ENCODE measurements around the gene CD8B.
"Not testable (repeated sequence)": the region's sequence is repeated elsewhere in the genome, so short reads cannot be mapped to it uniquely, and the experiment has no call there.

CD8B gene

DNA sequence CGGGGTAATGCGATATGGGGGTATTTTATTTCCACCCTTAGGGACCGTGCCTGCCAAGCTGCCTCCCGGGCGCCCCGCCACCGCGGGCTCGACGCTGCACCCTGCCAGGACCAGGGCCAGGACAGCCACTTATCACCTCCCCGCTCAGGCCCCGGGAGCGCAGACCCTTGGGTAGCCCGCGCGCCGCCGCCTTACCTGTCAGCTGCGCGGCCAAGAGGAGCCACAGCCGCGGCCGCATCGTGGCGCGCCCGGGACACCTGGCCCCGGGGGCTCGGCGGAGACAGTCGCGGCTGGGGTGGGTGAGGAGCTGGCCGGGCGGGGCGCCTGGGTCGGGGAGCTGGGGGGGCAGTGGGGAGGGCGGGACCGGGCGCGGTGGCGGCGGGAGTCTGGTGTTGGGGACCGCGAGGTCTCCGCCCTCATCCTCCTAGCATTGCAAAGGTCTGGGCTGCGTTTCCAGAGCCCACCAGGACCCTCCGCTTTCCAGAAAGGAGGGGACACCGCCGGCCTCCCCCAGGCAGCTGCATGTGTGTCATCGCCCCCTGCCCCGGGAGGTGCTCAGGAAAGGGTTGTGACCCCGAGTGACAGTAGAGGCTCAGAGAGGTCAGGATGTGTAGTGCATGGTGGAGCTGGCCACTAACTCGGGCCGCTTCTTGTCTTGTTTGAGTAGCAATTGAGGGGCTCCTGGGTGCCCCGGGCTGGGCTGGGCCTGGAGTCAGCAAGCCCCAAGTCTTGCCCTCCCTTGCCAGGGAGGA is at the start of gene CD8B:
CD8B (minus strand) TSS at position 259 of the 752 bp plus-strand sequence; CDS start at position 238, 21 bp downstream.
- in situ Hi-C loops (cut with HindIII; ENCODE audit: low sequenced_read_pairs); DNase-seq (ENCODE audit: low read depth, low spot score); H3K4me3 ChIP-seq (ENCODE audit: low read depth, low read length): not testable (repeated sequence)

DNA sequence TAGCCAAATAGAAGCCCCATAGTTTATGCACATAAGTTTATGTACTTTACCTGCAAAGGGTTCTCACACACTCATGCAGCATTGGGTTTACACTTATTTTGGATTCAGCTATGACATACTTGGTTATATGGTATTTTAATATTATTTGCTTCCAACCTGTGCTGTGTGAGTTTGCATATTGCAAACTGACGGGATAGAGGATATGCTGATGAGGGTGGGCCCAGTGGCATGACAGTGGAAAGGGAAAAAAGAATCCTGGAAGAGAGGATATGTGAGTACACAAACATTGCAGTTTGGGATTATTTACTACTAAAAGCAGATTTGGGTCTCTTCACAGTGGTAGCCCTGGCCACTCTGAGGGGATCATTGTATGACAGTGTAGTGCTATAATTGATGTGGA is 44.2 kb upstream of the CD8B start:
- DNase-seq (ENCODE audit: low read depth, low spot score); in situ Hi-C loops (cut with HindIII; ENCODE audit: low sequenced_read_pairs); H3K4me3 ChIP-seq (ENCODE audit: low read depth, low read length): not testable (repeated sequence)

DNA sequence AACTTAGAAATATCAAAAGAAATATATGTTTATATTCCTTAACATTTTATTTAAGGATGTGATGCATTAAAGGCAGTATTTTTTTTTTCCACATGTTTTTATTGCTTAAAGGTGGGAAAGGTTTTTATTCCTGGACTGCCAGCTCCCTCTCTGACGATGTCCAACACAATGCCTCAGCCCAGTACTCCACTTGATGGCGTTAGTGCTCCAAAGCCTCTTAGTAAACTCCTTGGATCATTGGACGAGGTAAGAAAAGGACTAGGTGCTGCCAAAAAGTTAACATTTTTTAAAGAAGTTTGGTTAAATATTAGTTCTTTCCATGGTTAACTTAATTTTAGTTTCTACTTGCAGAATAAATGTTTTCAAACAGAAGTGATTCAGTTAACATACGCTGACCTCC is 39.0 kb upstream of the CD8B start:
- H3K4me3 ChIP-seq (ENCODE audit: low read depth, low read length); DNase-seq (ENCODE audit: low read depth, low spot score); in situ Hi-C loops (cut with HindIII; ENCODE audit: low sequenced_read_pairs): not testable (repeated sequence)

DNA sequence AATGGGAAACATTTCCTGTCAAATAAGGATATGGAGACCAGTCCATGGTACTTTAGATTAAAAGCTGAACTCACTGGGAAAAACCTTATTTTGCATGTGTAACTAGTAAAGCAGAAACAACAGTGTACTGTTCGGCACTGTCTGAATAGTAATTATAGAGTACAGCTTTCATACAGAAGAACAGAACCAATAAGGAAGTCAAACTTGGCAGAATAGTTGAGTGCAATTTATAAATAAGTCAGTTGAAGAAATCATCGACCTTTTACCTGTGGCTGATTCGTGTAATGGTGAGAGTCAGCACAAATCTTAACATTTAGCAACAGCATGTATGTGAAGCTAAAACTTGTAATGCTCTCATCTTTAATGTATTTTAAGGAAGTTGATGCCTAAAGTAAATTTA is 24.3 kb upstream of the CD8B start:
- in situ Hi-C loops (cut with HindIII; ENCODE audit: low sequenced_read_pairs); DNase-seq (ENCODE audit: low read depth, low spot score); H3K4me3 ChIP-seq (ENCODE audit: low read depth, low read length): not testable (repeated sequence)

DNA sequence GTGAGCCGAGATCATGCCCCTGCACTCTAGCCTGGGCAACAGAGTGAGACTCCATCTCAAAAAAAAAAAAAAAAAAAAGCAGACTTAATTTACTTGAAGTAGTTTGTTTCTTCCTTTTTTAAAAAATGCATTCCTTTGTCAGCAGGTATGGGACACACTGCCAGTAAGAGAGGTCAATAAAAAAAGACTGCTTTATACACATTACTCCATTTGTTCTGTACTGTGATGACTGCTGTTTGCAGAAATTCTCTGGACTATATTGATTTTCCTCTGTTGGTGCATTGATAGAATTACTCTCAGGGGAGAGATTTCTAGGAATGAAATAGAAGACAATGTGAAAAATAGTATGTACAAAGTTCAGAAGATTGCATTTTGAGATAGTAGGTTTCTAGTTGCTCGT is 21.2 kb upstream of the CD8B start:
- H3K4me3 ChIP-seq (ENCODE audit: low read depth, low read length); in situ Hi-C loops (cut with HindIII; ENCODE audit: low sequenced_read_pairs); DNase-seq (ENCODE audit: low read depth, low spot score): not testable (repeated sequence)

DNA sequence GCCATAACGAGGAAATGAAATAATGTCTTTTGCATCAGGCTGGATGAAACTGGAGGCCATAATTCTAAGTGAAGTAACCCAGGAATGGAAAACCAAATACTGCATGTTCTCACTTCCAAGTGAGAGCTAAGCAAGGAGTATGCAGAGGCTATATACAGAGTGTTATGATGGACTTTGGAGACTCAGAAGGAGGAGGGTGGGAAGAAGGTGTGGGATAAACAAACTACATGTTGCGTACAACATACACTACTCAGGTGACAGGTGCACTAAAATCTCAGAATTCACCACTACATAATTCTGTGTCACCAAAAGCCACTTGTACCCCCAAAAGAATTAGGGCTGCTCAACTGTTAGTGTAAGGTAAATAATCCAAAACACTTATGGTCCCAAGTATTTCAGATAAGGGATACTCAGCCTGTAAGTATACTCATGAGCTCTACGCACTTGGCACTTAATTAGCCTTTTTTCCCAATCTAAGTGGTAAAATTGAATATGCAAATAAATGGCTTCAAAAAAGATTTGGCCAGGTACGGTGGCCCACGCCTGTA is 20.5 kb upstream of the CD8B start:
- DNase-seq (ENCODE audit: low read depth, low spot score); H3K4me3 ChIP-seq (ENCODE audit: low read depth, low read length); in situ Hi-C loops (cut with HindIII; ENCODE audit: low sequenced_read_pairs): not testable (repeated sequence)

DNA sequence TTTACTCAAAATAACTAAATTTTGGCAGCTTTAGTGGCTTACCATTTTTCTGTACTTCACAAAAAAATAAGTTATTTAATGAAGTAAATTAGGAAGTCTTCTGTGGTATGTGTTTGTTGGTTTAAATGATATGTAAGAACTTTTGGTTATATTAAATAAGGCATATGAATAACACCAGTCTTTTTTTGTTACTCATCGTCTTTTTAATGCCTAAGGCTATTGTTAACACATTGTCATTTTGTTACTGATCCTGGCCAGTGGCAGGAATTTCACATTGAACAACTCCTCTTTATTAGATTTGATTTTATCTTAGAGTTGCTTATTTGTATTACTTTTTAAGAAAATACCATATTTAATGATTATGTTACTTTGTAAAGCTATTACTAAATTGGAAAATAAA is 17.3 kb upstream of the CD8B start:
- H3K4me3 ChIP-seq (ENCODE audit: low read depth, low read length); in situ Hi-C loops (cut with HindIII; ENCODE audit: low sequenced_read_pairs); DNase-seq (ENCODE audit: low read depth, low spot score): not testable (repeated sequence)

DNA sequence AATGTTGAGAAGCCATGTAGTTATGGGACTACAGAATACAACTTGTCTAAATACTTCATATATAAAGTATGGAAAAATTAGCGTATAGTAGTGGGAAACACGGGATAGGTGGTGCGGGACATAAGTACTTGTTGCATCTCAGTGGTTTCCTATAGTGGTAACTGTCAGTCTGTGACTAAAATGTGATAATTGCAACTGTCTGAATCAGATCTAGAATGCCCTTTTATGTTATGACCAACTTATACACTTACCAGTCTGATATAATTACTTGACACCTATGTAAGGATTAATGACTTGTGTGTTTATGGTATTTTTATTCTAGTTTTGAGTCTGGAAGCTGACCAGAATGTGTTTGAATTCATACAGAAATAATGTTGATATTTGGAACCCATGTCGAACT is 9.3 kb upstream of the CD8B start:
- H3K4me3 ChIP-seq (ENCODE audit: low read depth, low read length); in situ Hi-C loops (cut with HindIII; ENCODE audit: low sequenced_read_pairs); DNase-seq (ENCODE audit: low read depth, low spot score): not testable (repeated sequence)

DNA sequence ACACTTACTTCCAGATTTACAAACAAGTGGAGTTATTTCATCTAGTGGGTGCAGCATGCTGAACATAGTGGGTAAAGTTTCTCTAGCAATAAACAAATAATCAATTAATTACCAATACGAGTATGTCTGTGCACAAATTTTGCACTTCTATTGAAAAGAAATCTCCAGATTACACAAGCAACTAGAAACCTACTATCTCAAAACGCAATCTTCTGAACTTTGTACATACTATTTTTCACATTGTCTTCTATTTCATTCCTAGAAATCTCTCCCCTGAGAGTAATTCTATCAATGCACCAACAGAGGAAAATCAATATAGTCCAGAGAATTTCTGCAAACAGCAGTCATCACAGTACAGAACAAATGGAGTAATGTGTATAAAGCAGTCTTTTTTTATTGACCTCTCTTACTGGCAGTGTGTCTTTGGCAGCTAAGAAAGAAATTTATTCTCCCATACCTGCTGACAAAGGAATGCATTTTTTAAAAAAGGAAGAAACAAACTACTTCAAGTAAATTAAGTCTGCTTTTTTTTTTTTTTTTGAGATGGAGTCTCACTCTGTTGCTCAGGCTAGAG is 7.3 kb upstream of the CD8B start:
- DNase-seq (ENCODE audit: low read depth, low spot score); in situ Hi-C loops (cut with HindIII; ENCODE audit: low sequenced_read_pairs); H3K4me3 ChIP-seq (ENCODE audit: low read depth, low read length): not testable (repeated sequence)

DNA sequence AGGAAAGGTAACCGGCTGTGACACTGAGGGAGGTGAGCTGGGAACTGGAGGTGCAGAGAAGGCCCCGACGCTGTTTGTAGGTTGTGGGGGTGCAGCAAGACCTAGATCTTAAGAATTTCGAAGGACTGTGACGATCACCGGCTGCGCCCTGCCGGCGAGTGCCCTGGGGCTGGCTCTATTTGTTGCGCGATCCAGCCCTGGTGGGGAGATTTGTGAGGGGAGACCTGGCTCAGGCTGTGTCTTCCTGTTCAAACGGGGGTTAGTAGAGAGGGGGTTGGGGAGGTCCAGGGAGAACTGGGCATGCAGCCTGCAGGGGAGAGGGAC is 656 bp upstream of the CD8B start:
- DNase-seq (ENCODE audit: low read depth, low spot score); in situ Hi-C loops (cut with HindIII; ENCODE audit: low sequenced_read_pairs); H3K4me3 ChIP-seq (ENCODE audit: low read depth, low read length): not testable (repeated sequence)

DNA sequence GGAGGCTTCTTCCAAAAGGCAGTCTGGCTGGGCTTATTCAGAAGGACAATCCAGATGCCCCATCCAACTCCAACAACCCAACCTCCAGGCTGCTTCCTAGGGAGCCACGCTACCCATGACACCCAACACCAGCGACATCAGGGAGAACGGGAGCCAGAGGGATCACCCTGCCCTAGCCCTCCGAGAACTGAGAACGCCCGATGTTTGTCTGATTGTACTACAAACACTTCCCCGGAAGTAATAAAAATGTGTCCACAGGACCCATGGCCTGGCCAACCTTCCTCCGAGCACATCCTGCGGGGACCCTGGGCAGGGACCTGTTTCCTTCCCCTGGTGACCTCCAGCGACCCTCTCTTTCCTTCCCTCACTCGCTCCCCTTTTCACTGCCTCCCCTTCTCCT is 511 bp downstream of the CD8B start:
- in situ Hi-C loops (cut with HindIII; ENCODE audit: low sequenced_read_pairs); H3K4me3 ChIP-seq (ENCODE audit: low read depth, low read length); DNase-seq (ENCODE audit: low read depth, low spot score): not testable (repeated sequence)

DNA sequence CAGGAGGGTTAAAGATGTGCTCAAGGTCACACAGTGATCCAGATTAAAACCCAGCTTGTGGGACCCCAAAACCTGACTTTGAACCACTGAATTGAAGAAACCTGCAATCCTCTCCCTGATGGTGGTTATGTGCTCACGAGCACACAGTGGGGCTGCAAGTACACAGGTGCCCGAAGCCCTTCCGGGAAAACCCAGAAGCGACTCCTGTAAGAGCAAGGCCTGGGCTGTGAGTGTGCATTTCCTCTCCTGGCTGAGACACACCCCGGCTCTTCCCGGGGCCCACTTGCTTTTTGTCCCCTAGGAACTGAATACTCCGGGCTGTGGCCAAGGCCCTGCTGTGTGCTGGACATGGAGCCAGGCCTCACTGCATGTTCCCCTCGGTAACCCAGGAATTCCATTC is 1.1 kb downstream of the CD8B start:
- H3K4me3 ChIP-seq (ENCODE audit: low read depth, low read length); DNase-seq (ENCODE audit: low read depth, low spot score); in situ Hi-C loops (cut with HindIII; ENCODE audit: low sequenced_read_pairs): not testable (repeated sequence)

DNA sequence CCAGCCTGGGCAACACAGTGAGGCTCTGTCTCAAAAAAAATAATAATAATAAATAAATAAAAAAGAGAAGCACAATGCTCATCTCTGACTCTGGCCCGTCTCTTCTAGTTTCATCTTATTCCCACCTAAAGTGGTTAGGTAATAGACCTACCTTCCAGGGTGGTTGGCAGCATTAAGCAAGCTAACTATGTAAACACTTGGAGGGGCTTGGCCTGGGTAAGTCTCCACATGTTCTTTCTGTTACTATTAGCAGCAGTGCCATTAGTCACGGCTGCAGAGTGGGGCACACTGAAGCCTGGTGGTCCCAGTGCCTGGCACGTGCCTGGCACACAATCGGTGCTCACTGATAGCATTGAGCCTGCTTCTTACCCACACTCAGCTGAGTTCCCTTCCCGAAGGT is 4.0 kb downstream of the CD8B start:
- DNase-seq (ENCODE audit: low read depth, low spot score); H3K4me3 ChIP-seq (ENCODE audit: low read depth, low read length); in situ Hi-C loops (cut with HindIII; ENCODE audit: low sequenced_read_pairs): not testable (repeated sequence)

DNA sequence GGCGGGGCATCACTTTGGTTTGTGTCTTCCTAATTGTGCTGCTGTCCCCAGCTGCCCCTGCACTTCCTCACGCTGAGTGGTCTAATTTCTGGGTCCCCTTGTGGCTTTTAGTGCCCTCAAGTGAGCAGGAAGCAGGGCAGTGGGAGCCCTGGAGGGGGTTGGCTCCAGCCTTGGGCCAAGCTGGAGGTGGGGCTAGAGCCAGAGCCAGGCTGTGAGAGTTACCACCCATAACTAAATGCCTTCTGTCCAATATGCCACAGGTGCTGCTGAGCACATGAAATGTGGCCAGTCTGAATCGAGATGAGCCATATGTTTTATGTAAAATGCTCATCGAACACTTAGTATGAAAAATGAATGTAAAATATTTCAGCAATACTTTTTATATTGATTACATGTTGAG is 5.2 kb downstream of the CD8B start:
- H3K4me3 ChIP-seq (ENCODE audit: low read depth, low read length); in situ Hi-C loops (cut with HindIII; ENCODE audit: low sequenced_read_pairs); DNase-seq (ENCODE audit: low read depth, low spot score): not testable (repeated sequence)

DNA sequence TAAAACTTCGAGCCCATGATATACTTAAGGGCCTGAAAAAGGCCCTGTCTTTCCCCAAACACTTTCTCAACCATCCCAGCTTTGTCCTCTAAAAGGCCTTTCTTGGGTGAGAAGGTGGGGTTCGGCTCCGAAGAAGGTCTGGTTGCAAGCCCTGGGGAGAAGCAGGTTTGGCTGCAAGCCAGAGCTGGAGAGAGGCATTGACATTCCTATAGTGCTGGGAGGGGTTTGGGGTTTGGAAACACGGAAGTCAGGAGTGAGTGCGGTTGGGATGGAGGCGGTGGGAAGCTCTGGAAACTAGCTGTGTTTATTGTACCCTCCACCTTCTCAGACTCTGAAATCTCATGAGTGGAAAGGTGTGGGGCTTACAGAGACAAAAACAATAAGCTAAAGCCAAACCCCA is 5.7 kb downstream of the CD8B start:
- DNase-seq (ENCODE audit: low read depth, low spot score); H3K4me3 ChIP-seq (ENCODE audit: low read depth, low read length); in situ Hi-C loops (cut with HindIII; ENCODE audit: low sequenced_read_pairs): not testable (repeated sequence)

DNA sequence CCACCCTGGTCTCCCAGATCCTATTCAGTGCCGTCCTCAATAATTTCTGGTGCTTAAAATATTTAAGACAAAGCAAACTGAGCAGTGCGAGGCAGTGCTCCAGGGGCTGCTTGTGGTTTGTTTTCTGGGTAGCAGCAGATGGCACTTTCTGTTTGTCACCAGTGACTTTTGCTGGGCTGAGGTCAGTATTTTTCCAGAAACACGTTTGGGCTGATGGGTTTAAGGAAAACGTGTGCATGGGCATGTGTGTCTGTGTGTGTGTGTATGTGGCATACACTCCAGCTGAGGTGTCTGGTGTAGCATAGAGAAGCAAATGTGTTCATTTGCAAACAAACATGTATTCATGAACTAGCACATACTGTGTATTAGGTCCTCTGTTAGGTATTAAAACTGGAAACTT is 10.1 kb downstream of the CD8B start:
- DNase-seq (ENCODE audit: low read depth, low spot score); H3K4me3 ChIP-seq (ENCODE audit: low read depth, low read length); in situ Hi-C loops (cut with HindIII; ENCODE audit: low sequenced_read_pairs): not testable (repeated sequence)

DNA sequence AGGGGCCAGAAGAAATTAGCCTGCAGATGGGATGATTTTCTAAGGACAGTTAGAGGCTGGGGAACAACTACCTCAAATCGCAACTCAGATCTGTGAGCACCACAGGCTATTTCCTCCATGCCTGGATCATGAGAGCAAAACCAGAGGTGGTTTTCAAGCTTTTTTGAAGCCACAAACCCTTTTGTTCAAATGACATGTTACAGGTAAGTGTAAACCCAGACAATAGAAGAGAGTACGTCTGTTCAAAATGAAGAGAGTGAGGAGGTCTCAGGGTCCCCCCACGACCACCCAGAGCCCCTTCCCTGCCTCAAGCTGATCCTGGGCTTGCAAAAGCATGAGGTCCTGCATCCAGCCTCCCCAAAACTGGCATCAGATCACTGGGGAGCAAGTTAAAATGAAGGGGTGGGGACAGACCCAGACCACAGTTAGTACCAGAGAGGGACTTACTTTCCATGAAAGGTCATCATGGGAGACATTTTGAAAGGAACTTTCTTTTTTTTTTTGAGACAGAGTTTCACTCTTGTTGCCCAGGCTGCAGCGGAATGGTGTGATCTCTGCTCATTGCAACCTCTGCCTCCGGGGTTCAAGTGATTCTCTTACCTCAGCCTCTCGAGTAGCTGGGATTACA is 19.0 kb downstream of the CD8B start:
- DNase-seq (ENCODE audit: low read depth, low spot score); H3K4me3 ChIP-seq (ENCODE audit: low read depth, low read length); in situ Hi-C loops (cut with HindIII; ENCODE audit: low sequenced_read_pairs): not testable (repeated sequence)

DNA sequence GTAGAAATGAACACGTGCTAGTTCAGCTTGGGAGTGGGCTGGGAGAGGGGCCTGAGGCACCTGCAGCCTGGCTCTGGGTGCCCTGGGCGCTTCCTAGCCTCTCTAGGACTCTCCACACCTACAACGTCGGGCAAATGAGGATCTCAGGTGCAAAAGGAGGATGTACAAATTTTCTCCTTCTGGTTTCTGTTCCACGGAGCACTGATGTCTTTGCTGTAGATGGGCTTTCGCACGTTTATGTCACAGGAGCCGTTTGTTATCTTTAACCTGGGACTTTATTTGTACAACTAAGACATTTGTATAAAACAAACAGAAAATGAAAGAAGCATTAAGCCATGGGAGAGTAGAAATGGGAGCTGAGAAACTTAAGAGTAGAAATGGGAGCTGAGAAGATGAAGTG is 20.4 kb downstream of the CD8B start:
- DNase-seq (ENCODE audit: low read depth, low spot score); H3K4me3 ChIP-seq (ENCODE audit: low read depth, low read length); in situ Hi-C loops (cut with HindIII; ENCODE audit: low sequenced_read_pairs): not testable (repeated sequence)

Measured in astrocyte of the spinal cord (primary cell).